ENCODE measurements around the gene WWP2.

Gene WWP2

GRCh38 chr16:69732101-69732500 is 30.0 kb upstream of the WWP2 start:
- no peak for DNase-seq (ENCODE audit: low read depth)
- TF ChIP-seq, protein P1, sequence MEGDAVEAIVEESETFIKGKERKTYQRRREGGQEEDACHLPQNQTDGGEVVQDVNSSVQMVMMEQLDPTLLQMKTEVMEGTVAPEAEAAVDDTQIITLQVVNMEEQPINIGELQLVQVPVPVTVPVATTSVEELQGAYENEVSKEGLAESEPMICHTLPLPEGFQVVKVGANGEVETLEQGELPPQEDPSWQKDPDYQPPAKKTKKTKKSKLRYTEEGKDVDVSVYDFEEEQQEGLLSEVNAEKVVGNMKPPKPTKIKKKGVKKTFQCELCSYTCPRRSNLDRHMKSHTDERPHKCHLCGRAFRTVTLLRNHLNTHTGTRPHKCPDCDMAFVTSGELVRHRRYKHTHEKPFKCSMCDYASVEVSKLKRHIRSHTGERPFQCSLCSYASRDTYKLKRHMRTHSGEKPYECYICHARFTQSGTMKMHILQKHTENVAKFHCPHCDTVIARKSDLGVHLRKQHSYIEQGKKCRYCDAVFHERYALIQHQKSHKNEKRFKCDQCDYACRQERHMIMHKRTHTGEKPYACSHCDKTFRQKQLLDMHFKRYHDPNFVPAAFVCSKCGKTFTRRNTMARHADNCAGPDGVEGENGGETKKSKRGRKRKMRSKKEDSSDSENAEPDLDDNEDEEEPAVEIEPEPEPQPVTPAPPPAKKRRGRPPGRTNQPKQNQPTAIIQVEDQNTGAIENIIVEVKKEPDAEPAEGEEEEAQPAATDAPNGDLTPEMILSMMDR (conservative IDR thresholded peaks at IDR 0.05; ENCODE audit: control insufficient read depth, insufficient read depth, low read depth, low read length) = no peak
- H3K4me3 ChIP-seq (ENCODE audit: control insufficient read depth, low read depth, low read length) = no peak overlapping the region

DNA sequence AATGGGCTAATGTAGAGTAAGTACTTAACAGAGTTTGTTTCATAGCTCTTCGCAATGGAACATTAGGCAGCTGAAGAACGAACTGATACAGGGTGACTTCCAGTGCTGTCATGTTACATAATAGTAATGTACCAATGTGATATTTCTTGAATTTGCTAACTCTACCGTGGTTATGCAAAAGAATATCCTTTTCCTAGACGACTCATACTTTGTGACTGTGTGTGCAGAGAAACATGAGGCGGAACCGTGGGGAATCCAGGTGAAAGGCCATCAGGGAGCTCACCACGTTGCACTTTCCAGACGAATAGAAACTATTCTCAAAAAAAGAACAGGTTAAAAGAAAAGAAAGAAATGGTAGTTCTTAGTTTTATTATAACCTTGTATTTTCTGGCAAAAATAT is 20.6 kb upstream of the WWP2 start:
- H3K4me3 ChIP-seq (ENCODE audit: control insufficient read depth, low read depth, low read length) = no peak overlapping the region
- TF ChIP-seq, protein P1 (conservative IDR thresholded peaks at IDR 0.05; ENCODE audit: control insufficient read depth, insufficient read depth, low read depth, low read length) = no peak
- peak; percentile 51 for DNase-seq (ENCODE audit: low read depth)

GRCh38 chr16:69741951-69742904 is 19.9 kb upstream of the WWP2 start:
- peak; percentile 57 for DNase-seq (ENCODE audit: low read depth)
- H3K4me3 ChIP-seq (ENCODE audit: control insufficient read depth, low read depth, low read length) = no peak overlapping the region
- TF ChIP-seq, protein P1 (conservative IDR thresholded peaks at IDR 0.05; ENCODE audit: control insufficient read depth, insufficient read depth, low read depth, low read length) = no peak

- no peak overlapping the region for H3K4me3 ChIP-seq (ENCODE audit: control insufficient read depth, low read depth, low read length)
- DNase-seq (ENCODE audit: low read depth) = no peak
- TF ChIP-seq, protein P1 (conservative IDR thresholded peaks at IDR 0.05; ENCODE audit: control insufficient read depth, insufficient read depth, low read depth, low read length) = no peak
These were observed 17.5 kb upstream of the WWP2 start for GRCh38 chr16:69744363-69745231.

DNA sequence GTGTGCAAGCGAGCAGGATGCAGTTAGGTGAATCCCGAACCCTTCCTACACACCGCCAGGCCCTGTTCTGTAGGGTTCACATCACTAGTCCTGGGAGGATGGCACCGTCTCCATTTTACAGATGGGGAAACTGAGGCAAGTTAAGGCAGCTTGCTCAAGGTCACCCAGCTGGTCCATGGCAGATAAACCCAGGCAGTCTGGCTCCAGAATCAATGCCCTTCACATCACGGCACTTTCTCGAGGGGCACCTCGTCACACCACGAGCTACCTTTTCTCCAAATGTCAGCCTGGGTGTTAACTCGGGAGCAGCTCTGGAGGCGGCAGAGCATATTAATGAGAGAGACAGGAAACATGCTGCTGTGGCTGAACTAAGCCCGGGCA is 16.9 kb upstream of the WWP2 start:
- TF ChIP-seq, protein P1 (conservative IDR thresholded peaks at IDR 0.05; ENCODE audit: control insufficient read depth, insufficient read depth, low read depth, low read length) = no peak
- no peak for DNase-seq (ENCODE audit: low read depth)
- no peak overlapping the region for H3K4me3 ChIP-seq (ENCODE audit: control insufficient read depth, low read depth, low read length)

GRCh38 chr16:69745959-69746358 is 16.2 kb upstream of the WWP2 start:
- TF ChIP-seq, protein P1 (conservative IDR thresholded peaks at IDR 0.05; ENCODE audit: control insufficient read depth, insufficient read depth, low read depth, low read length) = no peak
- no peak overlapping the region for H3K4me3 ChIP-seq (ENCODE audit: control insufficient read depth, low read depth, low read length)
- DNase-seq (ENCODE audit: low read depth) = no peak
